ENCODE results near the gene MLEC.

The MLEC gene

GRCh38 chr12:120686690-120687577 is at the start of gene MLEC:
TSS of gene MLEC (plus strand) at chr12:120687149. CDS start at chr12:120687297, 148 bp downstream.
- DNase-seq = peak; percentile 99

- DNase-seq = peak; percentile 87
These were observed 46.9 kb upstream of the MLEC start, which contains the start of gene CABP1 for GRCh38 chr12:120639771-120640721. TSS of gene CABP1 (plus strand) at chr12:120640626. CDS start at chr12:120640686, 60 bp downstream.

- peak; percentile 72 for DNase-seq
These were observed 45.8 kb upstream of the MLEC start for GRCh38 chr12:120640861-120641833.

GRCh38 chr12:120642121-120642520 is 44.8 kb upstream of the MLEC start:
- no peak for DNase-seq

- no peak for DNase-seq
These were observed 44.1 kb upstream of the MLEC start for GRCh38 chr12:120642826-120643225.

GRCh38 chr12:120643574-120643973 is 43.4 kb upstream of the MLEC start:
- no peak for DNase-seq

GRCh38 chr12:120646044-120646443 is 40.9 kb upstream of the MLEC start:
- no peak for DNase-seq

GRCh38 chr12:120647375-120647755 is 39.6 kb upstream of the MLEC start:
- DNase-seq = no peak

GRCh38 chr12:120649442-120650232 is 37.3 kb upstream of the MLEC start:
- no peak for DNase-seq

GRCh38 chr12:120650233-120650690 is 36.7 kb upstream of the MLEC start:
- no peak for DNase-seq

GRCh38 chr12:120651821-120652220 is 35.1 kb upstream of the MLEC start:
- DNase-seq = no peak

- no peak for DNase-seq
These were observed 34.1 kb upstream of the MLEC start for GRCh38 chr12:120652656-120653435.

- DNase-seq = no peak
These were observed 33.3 kb upstream of the MLEC start for GRCh38 chr12:120653611-120654010.

GRCh38 chr12:120654656-120655055 is 32.3 kb upstream of the MLEC start:
- DNase-seq = no peak

- DNase-seq = no peak
These were observed 30.9 kb upstream of the MLEC start for GRCh38 chr12:120656008-120656407.

- no peak for DNase-seq
These were observed 28.4 kb upstream of the MLEC start for GRCh38 chr12:120658286-120659150.

GRCh38 chr12:120659151-120659525 is 27.8 kb upstream of the MLEC start:
- DNase-seq = no peak

- DNase-seq = no peak
These were observed 25.5 kb upstream of the MLEC start for GRCh38 chr12:120661432-120661831.

GRCh38 chr12:120662879-120663278 is 24.1 kb upstream of the MLEC start:
- DNase-seq = no peak
